ENCODE data around the gene MKNK1. TPM values are rescaled to one million over a fixed set of nuclear protein-coding genes. Genes with fewer than 3 reads are reported as not detected.
A peak's percentile ranks its signal among the peaks of the same experiment; 100 is the strongest.

The MKNK1 gene
- total and polyA plus RNA-seq, 2 of the 4 experiments (the other 2 are of a cell fraction): 14.3 to 35.2 TPM

DNA sequence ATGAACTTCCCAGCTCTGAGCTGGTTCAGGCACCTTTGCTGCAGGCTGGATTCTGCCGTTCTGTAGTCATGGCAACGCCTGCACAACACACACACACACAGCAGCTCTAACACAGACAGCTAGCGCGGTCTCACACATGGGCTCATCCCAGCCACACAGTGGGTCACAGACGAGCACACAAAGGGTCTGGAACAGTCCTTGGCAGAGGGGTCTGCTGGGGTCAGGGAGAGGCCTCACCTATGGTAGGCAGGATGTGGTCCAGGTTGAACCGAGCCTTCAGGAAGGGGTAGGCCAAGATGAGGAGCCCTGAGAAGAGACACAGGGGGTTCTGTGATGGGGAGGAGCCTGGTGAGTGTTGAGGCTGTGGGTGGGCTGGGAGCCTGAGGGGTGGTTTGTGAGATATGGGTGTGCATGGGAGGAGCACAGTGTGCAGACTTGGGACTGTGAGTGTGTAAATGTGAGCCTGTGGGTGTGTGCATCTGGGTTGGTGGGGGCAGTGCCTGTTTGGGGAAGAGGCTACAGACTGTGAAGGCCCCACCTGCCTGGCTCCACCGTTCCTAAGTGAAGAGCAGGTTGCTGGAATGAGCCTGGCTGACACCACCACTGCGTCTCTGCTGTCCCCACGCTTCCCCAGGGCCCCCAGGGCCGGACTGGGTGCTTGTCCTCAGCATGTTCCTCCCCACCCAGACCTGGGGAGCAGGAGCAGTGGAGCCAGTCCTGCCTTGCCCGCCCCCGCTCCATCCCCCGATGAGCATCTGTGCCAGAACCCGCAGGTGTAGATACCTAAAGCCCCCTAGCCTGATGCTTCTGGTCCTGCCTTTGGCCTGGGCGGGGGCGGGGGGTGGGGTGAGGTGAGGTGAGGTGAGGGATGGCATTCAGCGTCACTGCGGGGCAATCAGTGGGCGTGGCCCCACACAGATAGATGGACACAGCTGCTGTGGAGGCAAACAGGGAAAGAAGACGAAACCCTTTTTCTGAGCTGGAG, 54.1 kb downstream of the MKNK1 start:
- intact Hi-C loops (cut with micrococcal nuclease): loop anchor here (5.0 kb wide), 2 partner anchors 73 to 177 kb away; no protein-coding TSS in a partner anchor

More for the DNA sequence above, 54.1 kb downstream of the MKNK1 start:
- ChIA-PET CTCF (no interaction called here), POLR2A (ENCODE audit: unreplicated experiment) (no interaction called here)
- Histone ChIP-seq H3K9me1 (ENCODE audit: insufficient read depth, low read length) (no peaks in the 10 kb centered on the region; the same call in 1 of the 2 replicates), H3K23ac (ENCODE audit: low read depth, low read length) (no peak overlapping the region), H3K27me3 (ENCODE audit: control insufficient read depth, insufficient read depth, low read length) (peaks cover 57% of the 10 kb centered on the region), H3K14ac (replicated peaks; ENCODE audit: low read depth, low read length) (no peak overlapping the region), H2AK9ac (replicated peaks; ENCODE audit: low read depth, low read length, poor library complexity) (no peak overlapping the region), H3K56ac (ENCODE audit: extremely low read depth, insufficient read depth, low read length) (no peak overlapping the region), H3K27ac (ENCODE audit: insufficient read depth, low read length) (no peak overlapping the region), H3K4me1 (ENCODE audit: control insufficient read depth, insufficient read depth, low read length) (no peaks in the 10 kb centered on the region), H3K18ac (ENCODE audit: low read depth, low read length) (no peak overlapping the region), H2BK5ac (ENCODE audit: low read depth, low read length, poor library complexity, severe bottlenecking) (no peak overlapping the region), H2AK5ac (ENCODE audit: low read depth, low read length) (no peak overlapping the region), H3K36me3 (ENCODE audit: control insufficient read depth, insufficient read depth, low read length) (no peaks in the 10 kb centered on the region), H2BK15ac (ENCODE audit: low read depth, low read length) (no peak overlapping the region), H3K9me3 (ENCODE audit: control insufficient read depth, insufficient read depth, low read length) (no peaks in the 10 kb centered on the region), H2BK20ac (ENCODE audit: low read depth, low read length) (no peak overlapping the region), H4K5ac (ENCODE audit: low read depth, low read length) (no peak overlapping the region), H3K9ac (ENCODE audit: low read depth, low read length) (no peak overlapping the region), H3K79me1 (ENCODE audit: low read depth in 1 of 2, low read length in 2 of 2) (no peaks in the 10 kb centered on the region), H4K91ac (ENCODE audit: insufficient read depth, low read depth, low read length) (no peak overlapping the region), H4K20me1 (ENCODE audit: insufficient read depth, low read length) (no peaks in the 10 kb centered on the region), H3K4me3 (ENCODE audit: insufficient read depth, low read depth, low read length) (no peak overlapping the region), H2AFZ (replicated peaks; ENCODE audit: low read length, poor library complexity) (peak overlapping the region; percentile 43), H4K8ac (ENCODE audit: low read depth in 2 of 2, low read length in 2 of 2) (no peak overlapping the region), H3K4me2 (ENCODE audit: low read depth, low read length) (no peak overlapping the region), H3K4ac (ENCODE audit: low read depth, low read length) (no peak overlapping the region), H2BK120ac (ENCODE audit: low read depth, low read length) (no peak overlapping the region)
- DNase-seq (peak; percentile 46), ATAC-seq (ENCODE audit: low read depth) (no peak)
- in situ Hi-C loops (cut with MboI; ENCODE audit: low sequenced_read_pairs) (no loop called here), dilution Hi-C loops (cut with HindIII; ENCODE audit: low sequenced_read_pairs, unreplicated experiment) (no loop called here)
- no TSS peak for BruUV-seq (replicated peaks)
- WGBS, 2 experiments (ENCODE audit: extremely low coverage in 2 of 2, insufficient read length in 1 of 2): 28% methylated on average over 4 of the region's 20 CpGs; no CpG with 5 or more reads in 1 of the 2 experiments
- TF ChIP-seq, protein P1, sequence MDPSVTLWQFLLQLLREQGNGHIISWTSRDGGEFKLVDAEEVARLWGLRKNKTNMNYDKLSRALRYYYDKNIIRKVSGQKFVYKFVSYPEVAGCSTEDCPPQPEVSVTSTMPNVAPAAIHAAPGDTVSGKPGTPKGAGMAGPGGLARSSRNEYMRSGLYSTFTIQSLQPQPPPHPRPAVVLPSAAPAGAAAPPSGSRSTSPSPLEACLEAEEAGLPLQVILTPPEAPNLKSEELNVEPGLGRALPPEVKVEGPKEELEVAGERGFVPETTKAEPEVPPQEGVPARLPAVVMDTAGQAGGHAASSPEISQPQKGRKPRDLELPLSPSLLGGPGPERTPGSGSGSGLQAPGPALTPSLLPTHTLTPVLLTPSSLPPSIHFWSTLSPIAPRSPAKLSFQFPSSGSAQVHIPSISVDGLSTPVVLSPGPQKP (IDR thresholded peaks at IDR 0.05; ENCODE audit: borderline replicate concordance, low read depth, low read length): no peak
- TF ChIP-seq FOS (IDR thresholded peaks at IDR 0.05; ENCODE audit: low read depth, low read length): no peak
- no peak for TF ChIP-seq NFE2L2 (IDR thresholded peaks at IDR 0.05; ENCODE audit: low read depth, low read length)
- TF ChIP-seq MXI1 (IDR thresholded peaks at IDR 0.05; ENCODE audit: borderline replicate concordance, low read depth, low read length): no peak
- TF ChIP-seq RFX5 (IDR thresholded peaks at IDR 0.05; ENCODE audit: low read depth, low read length): no peak
- no peak for TF ChIP-seq SMC3 (IDR thresholded peaks at IDR 0.05; ENCODE audit: low read depth, low read length)
- TF ChIP-seq CEBPB (IDR thresholded peaks at IDR 0.05; ENCODE audit: low read depth, low read length): no peak
- TF ChIP-seq, protein P2, sequence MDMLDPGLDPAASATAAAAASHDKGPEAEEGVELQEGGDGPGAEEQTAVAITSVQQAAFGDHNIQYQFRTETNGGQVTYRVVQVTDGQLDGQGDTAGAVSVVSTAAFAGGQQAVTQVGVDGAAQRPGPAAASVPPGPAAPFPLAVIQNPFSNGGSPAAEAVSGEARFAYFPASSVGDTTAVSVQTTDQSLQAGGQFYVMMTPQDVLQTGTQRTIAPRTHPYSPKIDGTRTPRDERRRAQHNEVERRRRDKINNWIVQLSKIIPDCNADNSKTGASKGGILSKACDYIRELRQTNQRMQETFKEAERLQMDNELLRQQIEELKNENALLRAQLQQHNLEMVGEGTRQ (IDR thresholded peaks at IDR 0.05; ENCODE audit: low read depth, low read length): no peak
- no peak for TF ChIP-seq RAD21 (IDR thresholded peaks at IDR 0.05; ENCODE audit: low read length)
- no peak for TF ChIP-seq MAFK (IDR thresholded peaks at IDR 0.05; ENCODE audit: low read depth, low read length)
- TF ChIP-seq BHLHE40 (IDR thresholded peaks at IDR 0.05; ENCODE audit: low read depth, low read length): no peak
- TF ChIP-seq, protein P3, sequence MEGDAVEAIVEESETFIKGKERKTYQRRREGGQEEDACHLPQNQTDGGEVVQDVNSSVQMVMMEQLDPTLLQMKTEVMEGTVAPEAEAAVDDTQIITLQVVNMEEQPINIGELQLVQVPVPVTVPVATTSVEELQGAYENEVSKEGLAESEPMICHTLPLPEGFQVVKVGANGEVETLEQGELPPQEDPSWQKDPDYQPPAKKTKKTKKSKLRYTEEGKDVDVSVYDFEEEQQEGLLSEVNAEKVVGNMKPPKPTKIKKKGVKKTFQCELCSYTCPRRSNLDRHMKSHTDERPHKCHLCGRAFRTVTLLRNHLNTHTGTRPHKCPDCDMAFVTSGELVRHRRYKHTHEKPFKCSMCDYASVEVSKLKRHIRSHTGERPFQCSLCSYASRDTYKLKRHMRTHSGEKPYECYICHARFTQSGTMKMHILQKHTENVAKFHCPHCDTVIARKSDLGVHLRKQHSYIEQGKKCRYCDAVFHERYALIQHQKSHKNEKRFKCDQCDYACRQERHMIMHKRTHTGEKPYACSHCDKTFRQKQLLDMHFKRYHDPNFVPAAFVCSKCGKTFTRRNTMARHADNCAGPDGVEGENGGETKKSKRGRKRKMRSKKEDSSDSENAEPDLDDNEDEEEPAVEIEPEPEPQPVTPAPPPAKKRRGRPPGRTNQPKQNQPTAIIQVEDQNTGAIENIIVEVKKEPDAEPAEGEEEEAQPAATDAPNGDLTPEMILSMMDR (conservative IDR thresholded peaks at IDR 0.05; ENCODE audit: low read depth, low read length): no peak

All from IMR-90 (cell line).